ENCODE data around the gene CYP4F22. TPM values are rescaled to one million over a fixed set of nuclear protein-coding genes. Genes with fewer than 3 reads are reported as not detected.
"Not testable (repeated sequence)": the region's sequence is repeated elsewhere in the genome, so short reads cannot be mapped to it uniquely, and the experiment has no call there.

The CYP4F22 gene
- polyA plus RNA-seq, 3 donors, result 0.10 to 0.61 TPM; not detected in 1

DNA sequence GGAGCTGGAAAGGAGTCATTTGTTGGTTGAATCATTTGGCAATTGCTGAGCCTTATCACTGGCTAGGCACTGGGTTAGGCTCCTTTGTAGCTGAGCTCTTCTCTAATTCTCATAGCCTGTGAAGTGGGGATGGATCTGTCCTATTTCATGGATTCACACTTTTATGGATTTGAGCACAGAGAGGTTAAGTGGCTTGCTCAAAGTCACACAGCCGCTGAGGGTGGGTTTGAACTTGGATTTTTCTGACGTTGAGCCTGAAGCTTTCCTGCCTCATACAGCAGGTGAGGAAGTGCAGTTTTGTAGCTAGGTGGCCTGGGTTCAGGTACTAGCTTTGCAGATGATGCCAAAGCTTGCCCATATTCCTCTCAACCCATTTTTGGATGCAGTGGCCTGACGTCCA is 19.4 kb downstream of the CYP4F22 start:
- WGBS, 3 donors, result 57 to 71% (median 70%) methylated on average over 3 of the region's 3 CpGs
- H3K27ac ChIP-seq (ENCODE audit: low read depth, low read length), result no peak overlapping the region

- H3K27ac ChIP-seq (ENCODE audit: low read depth, low read length), result no peak overlapping the region
- WGBS, 3 donors, result 59 to 71% (median 69%) methylated on average over 8 of the region's 8 CpGs
Observed at GRCh38 chr19:15529774-15530372, 21.5 kb downstream of the CYP4F22 start.

GRCh38 chr19:15532779-15533521 is 24.6 kb downstream of the CYP4F22 start:
- 29 to 39% (median 33%) methylated on average over 2 of the region's 2 CpGs for WGBS, 3 donors

GRCh38 chr19:15533522-15533830 is 25.2 kb downstream of the CYP4F22 start:
- not testable (repeated sequence) for H3K27ac ChIP-seq (ENCODE audit: low read depth, low read length)
- 59 to 71% (median 69%) methylated on average over 4 of the region's 4 CpGs for WGBS, 3 donors

More at GRCh38 chr19:15532779-15533521, 24.6 kb downstream of the CYP4F22 start:
- no peak overlapping the region for H3K27ac ChIP-seq (ENCODE audit: low read depth, low read length)

DNA sequence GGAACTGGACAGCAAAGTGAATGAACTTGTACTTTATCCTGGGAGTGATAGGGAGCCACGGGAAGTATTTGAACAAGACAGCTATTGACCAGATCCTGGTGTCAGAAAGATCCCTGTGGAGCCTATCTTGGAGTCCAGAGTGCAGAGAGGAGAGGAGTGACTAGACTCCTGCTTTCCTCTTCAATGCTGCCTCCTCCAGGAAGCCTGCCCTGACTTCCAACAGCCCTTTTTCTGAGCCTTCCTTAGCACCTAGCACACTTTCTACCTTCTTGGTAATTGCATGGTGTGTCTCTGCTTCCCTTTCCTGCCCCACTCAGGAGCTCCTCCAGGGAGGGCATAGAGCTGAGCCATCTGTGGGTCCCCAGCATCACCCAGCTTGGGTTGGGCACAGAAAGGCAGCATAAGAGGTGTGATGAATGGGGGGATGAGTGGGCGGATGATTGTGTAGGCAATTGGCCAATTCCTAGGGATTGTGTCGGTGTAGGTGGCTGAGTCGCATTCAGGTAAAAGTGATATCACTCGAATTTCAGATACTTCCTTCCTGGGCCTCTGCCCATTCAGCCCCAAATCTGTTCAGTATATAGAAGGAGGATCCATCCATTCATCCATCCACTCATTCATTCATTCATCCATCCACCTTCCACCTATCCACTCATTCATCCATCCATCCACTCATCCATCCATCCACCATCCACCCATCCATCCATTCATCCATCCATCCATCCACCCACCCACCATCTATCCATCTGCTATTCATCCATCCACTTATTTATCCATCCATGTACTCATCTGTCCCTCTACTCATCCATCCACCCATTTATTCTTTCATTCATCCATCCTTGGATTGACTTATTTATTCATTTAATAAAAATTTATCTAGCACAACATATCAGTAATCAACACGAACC is 26.9 kb downstream of the CYP4F22 start:
- H3K27ac ChIP-seq (ENCODE audit: low read depth, low read length), result no peak overlapping the region
- whole genome bisulfite sequencing, 3 donors, result 46 to 77% (median 70%) methylated on average over 6 of the region's 6 CpGs

GRCh38 chr19:15536350-15536749 is 28.0 kb downstream of the CYP4F22 start:
- H3K27ac ChIP-seq (ENCODE audit: low read depth, low read length), result no peak overlapping the region
- 40 to 65% (median 59%) methylated on average over 4 of the region's 4 CpGs for WGBS, 3 donors

GRCh38 chr19:15538774-15539173 is 30.4 kb downstream of the CYP4F22 start:
- H3K27ac ChIP-seq (ENCODE audit: low read depth, low read length), result no peak overlapping the region
- whole genome bisulfite sequencing, 3 donors, result 38 to 71% (median 67%) methylated on average over 1 of the region's 1 CpG

DNA sequence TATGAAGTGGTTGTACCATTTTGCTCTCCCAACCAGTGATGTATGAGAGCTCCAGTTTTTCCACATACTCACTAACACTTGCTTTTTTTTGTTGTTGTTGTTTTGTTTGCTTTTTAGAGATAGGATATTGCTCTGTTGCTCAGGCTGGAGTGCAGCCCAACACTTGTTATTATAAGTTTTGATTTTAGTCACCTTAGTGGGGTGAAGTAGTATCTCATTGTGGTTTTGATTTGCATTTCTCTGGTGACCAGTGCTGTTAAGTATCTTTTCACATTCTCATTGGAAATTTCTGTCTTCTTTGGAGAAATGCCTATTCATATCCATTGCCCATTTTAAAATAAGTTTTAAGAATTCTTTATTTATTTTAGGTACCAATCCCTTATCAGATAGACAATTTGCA is 31.3 kb downstream of the CYP4F22 start:
- H3K27ac ChIP-seq (ENCODE audit: low read depth, low read length), result no peak overlapping the region

DNA sequence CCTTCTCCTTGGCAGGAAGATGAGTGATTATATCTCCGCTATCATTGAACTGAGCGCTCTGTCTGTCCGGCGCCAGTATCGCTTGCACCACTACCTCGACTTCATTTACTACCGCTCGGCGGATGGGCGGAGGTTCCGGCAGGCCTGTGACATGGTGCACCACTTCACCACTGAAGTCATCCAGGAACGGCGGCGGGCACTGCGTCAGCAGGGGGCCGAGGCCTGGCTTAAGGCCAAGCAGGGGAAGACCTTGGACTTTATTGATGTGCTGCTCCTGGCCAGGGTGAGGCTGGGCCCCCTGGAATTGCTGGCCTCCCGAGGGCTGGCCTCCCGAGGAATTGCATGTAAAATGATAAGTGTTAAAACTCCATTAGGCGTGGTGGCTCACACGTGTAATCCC is 32.1 kb downstream of the CYP4F22 start:
- WGBS, 3 donors, result 80 to 89% (median 89%) methylated on average over 19 of the region's 20 CpGs

DNA sequence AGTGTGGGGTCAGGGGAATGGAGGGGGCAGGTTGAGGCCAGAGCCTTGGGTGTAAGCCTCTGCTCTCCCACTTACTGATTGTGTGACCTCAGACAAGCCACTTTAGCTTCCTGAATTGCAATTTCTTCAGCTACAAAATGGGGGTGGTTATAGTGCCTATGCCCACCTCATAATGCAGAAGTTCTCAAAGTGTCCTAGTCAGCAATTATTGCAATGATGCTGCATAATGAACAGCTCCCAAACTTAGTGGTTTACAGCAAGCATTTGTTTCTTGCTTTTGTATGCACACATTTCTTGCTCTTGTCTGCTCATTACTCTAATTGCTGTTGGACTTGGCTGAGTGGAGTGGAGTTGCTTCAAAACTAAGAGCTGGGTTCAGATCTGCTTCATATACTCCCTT is 36.0 kb downstream of the CYP4F22 start:
- no peak overlapping the region for H3K27ac ChIP-seq (ENCODE audit: low read depth, low read length)

More for the DNA sequence above, 32.1 kb downstream of the CYP4F22 start:
- H3K27ac ChIP-seq (ENCODE audit: low read depth, low read length), result no peak overlapping the region

DNA sequence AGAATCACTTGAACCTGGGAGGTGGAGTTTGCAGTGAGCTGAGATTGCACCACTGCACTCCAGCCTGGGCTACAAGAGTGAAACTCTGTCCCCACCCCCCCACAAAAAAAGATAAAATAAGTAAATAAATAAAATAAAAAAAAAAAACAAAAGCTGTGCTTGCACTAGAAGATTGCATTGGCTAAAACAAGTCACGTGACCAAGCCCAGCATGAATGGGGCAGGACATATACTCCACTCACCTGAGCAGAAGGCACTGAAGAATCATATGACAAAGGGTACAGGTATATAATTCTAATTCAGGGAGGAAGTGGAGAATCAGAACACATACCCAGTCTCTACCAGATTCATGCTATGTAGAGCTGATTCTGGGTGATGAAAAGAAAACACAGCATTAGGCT is 36.6 kb downstream of the CYP4F22 start:
- 79 to 89% (median 87%) methylated on average over 1 of the region's 1 CpG for WGBS, 3 donors

DNA sequence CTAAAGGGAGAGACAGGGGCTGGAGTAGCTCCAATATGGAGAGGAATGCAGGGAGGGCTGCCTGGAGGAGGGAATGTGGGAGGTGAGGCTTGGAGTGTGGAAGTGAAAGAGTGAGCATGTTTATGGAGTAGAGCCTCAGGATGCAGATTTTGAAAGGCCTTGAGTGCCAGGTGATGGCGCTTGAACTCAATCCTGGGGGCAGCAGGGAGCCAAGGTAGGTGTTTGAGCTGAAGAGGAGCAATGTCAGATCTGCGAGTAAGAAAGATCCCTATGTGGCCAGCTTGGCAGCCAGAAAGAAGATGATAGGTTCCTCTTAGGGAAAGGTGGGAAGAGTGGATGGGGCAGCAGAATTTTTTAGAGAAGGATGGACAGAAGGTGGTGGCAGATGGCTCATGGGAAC is 40.3 kb downstream of the CYP4F22 start:
- WGBS, 3 donors, result 86 to 90% (median 89%) methylated on average over 2 of the region's 2 CpGs
- H3K27ac ChIP-seq (ENCODE audit: low read depth, low read length), result no peak overlapping the region

More for the DNA sequence above, 36.6 kb downstream of the CYP4F22 start:
- no peak overlapping the region for H3K27ac ChIP-seq (ENCODE audit: low read depth, low read length)

- 94 to 98% (median 95%) methylated on average over 5 of the region's 5 CpGs for WGBS, 3 donors
Observed at GRCh38 chr19:15549581-15549980, 41.3 kb downstream of the CYP4F22 start.

DNA sequence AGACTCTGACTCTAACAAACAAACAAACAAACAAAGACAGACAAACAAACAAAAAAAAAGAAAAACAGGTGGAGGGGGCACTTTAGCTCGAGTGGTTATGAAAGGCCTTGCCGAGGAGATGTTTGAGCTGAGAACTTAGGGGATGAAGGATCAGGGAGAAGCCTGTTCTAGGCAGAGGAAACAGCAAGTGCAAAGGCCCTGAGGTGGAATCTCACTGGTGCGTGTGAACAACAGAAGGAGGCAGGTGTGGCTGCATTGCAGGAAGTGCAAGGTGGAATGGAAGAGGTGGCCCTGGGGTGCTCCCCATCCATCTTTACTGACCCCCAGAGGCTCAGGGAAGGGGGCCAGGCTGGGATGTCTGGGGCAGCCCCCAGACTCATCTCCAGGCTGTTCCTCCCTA is 41.9 kb downstream of the CYP4F22 start:
- no peak overlapping the region for H3K27ac ChIP-seq (ENCODE audit: low read depth, low read length)
- 72 to 86% (median 82%) methylated on average over 2 to 3 of the region's 3 CpGs for WGBS, 3 donors

More at GRCh38 chr19:15549581-15549980, 41.3 kb downstream of the CYP4F22 start:
- no peak overlapping the region for H3K27ac ChIP-seq (ENCODE audit: low read depth, low read length)

- 6 to 11% (median 8%) methylated on average over 8 of the region's 8 CpGs for WGBS, 3 donors
- H3K27ac ChIP-seq (ENCODE audit: low read depth, low read length), result no peak overlapping the region
Observed at GRCh38 chr19:15550929-15551292, 42.6 kb downstream of the CYP4F22 start.

- no peak overlapping the region for H3K27ac ChIP-seq (ENCODE audit: low read depth, low read length)
- 5% methylated on average over 40 of the region's 40 CpGs for WGBS, 3 donors
Observed at GRCh38 chr19:15551293-15552004, 43.1 kb downstream of the CYP4F22 start.

DNA sequence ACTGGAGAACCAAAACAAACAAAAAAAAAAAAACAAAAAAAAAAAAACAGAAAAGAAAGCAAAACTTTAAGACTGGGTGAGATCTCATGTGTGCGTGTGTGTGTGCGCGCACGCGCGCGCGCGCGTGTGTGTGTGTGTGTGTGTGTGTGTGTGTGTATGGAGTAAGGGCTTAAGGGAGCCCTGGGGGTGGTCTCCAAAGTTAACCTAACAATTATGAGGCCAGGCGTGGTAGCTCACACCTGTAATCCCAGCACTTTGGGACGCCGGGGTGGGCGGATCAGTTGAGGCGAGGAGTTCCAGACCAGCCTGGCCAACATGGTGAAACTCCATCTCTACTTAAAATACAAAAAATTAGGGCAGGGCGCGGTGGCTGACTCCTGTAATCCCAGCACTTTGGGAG is 46.7 kb downstream of the CYP4F22 start:
- no peak overlapping the region for H3K27ac ChIP-seq (ENCODE audit: low read depth, low read length)
- 53 to 63% (median 55%) methylated on average over 17 of the region's 17 CpGs for WGBS, 3 donors

GRCh38 chr19:15555759-15556633 is 47.7 kb downstream of the CYP4F22 start:
- 0 to 2% (median 1%) methylated on average over 49 of the region's 49 CpGs for WGBS, 3 donors
- H3K27ac ChIP-seq (ENCODE audit: low read depth, low read length), result no peak overlapping the region
